HL-60 (cell line): ENCODE data around the gene PIP4K2A.

Source experiments
- GABPA ChIP-seq: IDR thresholded peaks from 2 replicates; pipeline ENCODE4 v1.6.1; 2012; ENCODE audit warnings: low read depth
- POLR2AphosphoS5 ChIP-seq: IDR thresholded peaks from 2 replicates; pipeline ENCODE4 v1.6.1; 2012; ENCODE audit warnings: low read depth
- TF ChIP-seq, protein P1 (sequence below): IDR thresholded peaks from one replicate; pipeline ENCODE4 v1.5.1; 2011; ENCODE audit warnings: low read length, control low read depth, inconsistent platforms; ENCODE audit not compliant: insufficient read depth
- TF ChIP-seq, protein P2 (sequence below): IDR thresholded peaks from 2 replicates; pipeline ENCODE4 v1.6.1; 2012; ENCODE audit warnings: low read depth; ENCODE audit not compliant: insufficient replicate concordance

DNA sequence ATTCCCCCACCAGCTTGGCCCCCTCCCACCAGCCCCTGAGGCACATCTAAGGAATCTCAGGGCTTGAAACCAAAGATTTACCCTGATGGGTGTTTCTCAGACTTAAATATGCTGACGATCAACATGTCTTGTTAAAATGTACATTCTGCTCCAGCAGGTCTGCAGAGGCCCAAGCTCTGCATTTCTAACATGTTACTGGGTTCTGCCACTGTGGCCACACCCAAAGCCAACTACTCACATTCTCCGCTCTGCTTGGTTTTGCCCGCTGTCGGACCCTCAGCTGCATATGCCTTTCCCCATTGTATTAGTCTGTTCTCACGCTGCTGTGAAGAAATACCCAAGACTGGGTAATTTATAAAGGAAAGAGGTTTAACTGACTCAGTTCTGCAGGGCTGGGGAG lies 8.9 kb downstream of the PIP4K2A start:
- TF ChIP-seq, protein P1, sequence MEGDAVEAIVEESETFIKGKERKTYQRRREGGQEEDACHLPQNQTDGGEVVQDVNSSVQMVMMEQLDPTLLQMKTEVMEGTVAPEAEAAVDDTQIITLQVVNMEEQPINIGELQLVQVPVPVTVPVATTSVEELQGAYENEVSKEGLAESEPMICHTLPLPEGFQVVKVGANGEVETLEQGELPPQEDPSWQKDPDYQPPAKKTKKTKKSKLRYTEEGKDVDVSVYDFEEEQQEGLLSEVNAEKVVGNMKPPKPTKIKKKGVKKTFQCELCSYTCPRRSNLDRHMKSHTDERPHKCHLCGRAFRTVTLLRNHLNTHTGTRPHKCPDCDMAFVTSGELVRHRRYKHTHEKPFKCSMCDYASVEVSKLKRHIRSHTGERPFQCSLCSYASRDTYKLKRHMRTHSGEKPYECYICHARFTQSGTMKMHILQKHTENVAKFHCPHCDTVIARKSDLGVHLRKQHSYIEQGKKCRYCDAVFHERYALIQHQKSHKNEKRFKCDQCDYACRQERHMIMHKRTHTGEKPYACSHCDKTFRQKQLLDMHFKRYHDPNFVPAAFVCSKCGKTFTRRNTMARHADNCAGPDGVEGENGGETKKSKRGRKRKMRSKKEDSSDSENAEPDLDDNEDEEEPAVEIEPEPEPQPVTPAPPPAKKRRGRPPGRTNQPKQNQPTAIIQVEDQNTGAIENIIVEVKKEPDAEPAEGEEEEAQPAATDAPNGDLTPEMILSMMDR = no peak
- TF ChIP-seq, protein P2, sequence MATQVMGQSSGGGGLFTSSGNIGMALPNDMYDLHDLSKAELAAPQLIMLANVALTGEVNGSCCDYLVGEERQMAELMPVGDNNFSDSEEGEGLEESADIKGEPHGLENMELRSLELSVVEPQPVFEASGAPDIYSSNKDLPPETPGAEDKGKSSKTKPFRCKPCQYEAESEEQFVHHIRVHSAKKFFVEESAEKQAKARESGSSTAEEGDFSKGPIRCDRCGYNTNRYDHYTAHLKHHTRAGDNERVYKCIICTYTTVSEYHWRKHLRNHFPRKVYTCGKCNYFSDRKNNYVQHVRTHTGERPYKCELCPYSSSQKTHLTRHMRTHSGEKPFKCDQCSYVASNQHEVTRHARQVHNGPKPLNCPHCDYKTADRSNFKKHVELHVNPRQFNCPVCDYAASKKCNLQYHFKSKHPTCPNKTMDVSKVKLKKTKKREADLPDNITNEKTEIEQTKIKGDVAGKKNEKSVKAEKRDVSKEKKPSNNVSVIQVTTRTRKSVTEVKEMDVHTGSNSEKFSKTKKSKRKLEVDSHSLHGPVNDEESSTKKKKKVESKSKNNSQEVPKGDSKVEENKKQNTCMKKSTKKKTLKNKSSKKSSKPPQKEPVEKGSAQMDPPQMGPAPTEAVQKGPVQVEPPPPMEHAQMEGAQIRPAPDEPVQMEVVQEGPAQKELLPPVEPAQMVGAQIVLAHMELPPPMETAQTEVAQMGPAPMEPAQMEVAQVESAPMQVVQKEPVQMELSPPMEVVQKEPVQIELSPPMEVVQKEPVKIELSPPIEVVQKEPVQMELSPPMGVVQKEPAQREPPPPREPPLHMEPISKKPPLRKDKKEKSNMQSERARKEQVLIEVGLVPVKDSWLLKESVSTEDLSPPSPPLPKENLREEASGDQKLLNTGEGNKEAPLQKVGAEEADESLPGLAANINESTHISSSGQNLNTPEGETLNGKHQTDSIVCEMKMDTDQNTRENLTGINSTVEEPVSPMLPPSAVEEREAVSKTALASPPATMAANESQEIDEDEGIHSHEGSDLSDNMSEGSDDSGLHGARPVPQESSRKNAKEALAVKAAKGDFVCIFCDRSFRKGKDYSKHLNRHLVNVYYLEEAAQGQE = no peak
- TF ChIP-seq POLR2AphosphoS5 = no peak
- no peak for TF ChIP-seq GABPA
